SK-N-MC (cell line): Measurements from ENCODE around the gene SLC38A6.

Experiments used
- EZH2 ChIP-seq: fragments of 200-600 bp; sonication (generic); IDR thresholded peaks from one replicate; pipeline ENCODE4 v1.6.1; 2017; ENCODE audit warnings: antibody characterized with exemption
- POLR2AphosphoS5 ChIP-seq: IDR thresholded peaks from 2 replicates; pipeline ENCODE4 v1.6.1; 2012; ENCODE audit warnings: mild to moderate bottlenecking, low read depth, low read length, borderline replicate concordance

- TF ChIP-seq EZH2 (no peak), POLR2AphosphoS5 (no peak)
These were observed 70.6 kb downstream of the SLC38A6 start for GRCh38 chr14:61051621-61052020.
